Measurements from ENCODE around the gene SSR3.

SSR3 gene

DNA sequence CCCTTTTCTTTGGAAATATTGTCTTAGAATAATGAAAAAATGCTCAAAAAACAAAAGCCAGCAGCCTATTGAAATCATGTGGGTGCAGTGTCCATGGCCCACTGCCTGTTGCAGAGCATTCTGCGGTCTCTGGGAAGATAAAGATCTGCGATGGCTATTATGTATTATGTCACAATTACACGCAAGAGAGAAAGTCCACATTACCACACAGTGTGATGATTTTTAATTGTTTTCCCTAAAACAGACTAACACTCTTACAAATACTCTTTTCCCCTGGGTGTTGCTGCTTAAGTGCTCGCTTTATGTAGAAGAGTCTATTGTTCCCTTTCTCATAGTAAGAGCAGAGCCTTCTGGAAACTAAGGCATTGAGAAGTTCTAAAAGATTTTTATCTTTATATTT, 32.2 kb downstream of the SSR3 start:
- Histone ChIP-seq H3K27ac (ENCODE audit: low read depth, low read length) (no peak overlapping the region), H3K4me1 (ENCODE audit: control insufficient read depth, insufficient read depth, low read length) (peaks cover 3% of the 10 kb centered on the region), H3K9ac (ENCODE audit: low read length) (no peak overlapping the region), H3K36me3 (ENCODE audit: control insufficient read depth, insufficient read depth, low read length) (peaks cover 1% of the 10 kb centered on the region), H3K27me3 (ENCODE audit: control insufficient read depth, insufficient read depth, low read length) (no peaks in the 10 kb centered on the region), H3K4me3 (ENCODE audit: low read length) (no peak overlapping the region)

DNA sequence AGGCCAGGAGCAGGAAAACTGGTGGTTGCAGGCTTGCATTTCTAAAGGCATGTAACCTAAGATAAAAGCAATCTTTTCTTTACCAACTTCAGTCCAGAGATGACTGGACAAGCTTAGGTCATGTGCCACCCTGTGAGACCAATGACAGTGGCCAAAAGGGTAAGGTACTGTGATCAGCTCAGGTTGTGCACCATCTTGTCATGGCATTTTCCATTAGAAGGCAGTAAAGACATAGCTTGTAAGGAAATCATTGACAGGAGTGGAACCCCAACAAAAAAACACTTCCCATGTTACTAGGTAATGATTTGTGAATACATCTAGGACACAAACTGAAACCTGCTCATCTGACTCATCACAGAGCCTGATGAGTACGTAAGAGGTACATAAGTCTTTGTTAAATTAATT, 35.2 kb downstream of the SSR3 start:
- Histone ChIP-seq H3K36me3 (ENCODE audit: control insufficient read depth, insufficient read depth, low read length) (no peaks in the 10 kb centered on the region), H3K9ac (ENCODE audit: low read length) (no peak overlapping the region), H3K4me3 (ENCODE audit: low read length) (no peak overlapping the region), H3K27ac (ENCODE audit: low read depth, low read length) (no peak overlapping the region), H3K4me1 (ENCODE audit: control insufficient read depth, insufficient read depth, low read length) (peaks cover 6% of the 10 kb centered on the region), H3K27me3 (ENCODE audit: control insufficient read depth, insufficient read depth, low read length) (no peaks in the 10 kb centered on the region)

DNA sequence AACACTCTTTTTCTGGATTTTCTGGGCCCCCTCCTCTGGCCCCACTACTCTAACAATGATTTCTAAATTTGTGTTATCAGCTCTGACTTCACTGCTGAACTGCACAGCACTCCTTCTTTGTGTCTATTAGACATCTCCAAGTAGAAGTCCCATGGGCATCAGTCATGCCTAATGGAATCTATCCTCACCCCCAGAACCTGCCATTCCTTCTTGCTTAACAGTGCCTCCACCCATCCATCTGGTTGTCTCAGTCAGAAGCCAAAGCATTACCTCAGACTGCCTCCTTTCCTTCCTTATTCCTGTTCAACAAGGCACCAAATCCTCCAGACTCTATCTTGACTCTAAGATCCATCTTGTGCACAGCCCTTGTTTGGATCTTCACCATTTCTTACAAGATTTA, 36.2 kb downstream of the SSR3 start:
- Histone ChIP-seq H3K9ac (ENCODE audit: low read length) (no peak overlapping the region), H3K4me3 (ENCODE audit: low read length) (no peak overlapping the region), H3K4me1 (ENCODE audit: control insufficient read depth, insufficient read depth, low read length) (peaks cover 6% of the 10 kb centered on the region), H3K27me3 (ENCODE audit: control insufficient read depth, insufficient read depth, low read length) (no peaks in the 10 kb centered on the region), H3K27ac (ENCODE audit: low read depth, low read length) (no peak overlapping the region), H3K36me3 (ENCODE audit: control insufficient read depth, insufficient read depth, low read length) (no peaks in the 10 kb centered on the region)

DNA sequence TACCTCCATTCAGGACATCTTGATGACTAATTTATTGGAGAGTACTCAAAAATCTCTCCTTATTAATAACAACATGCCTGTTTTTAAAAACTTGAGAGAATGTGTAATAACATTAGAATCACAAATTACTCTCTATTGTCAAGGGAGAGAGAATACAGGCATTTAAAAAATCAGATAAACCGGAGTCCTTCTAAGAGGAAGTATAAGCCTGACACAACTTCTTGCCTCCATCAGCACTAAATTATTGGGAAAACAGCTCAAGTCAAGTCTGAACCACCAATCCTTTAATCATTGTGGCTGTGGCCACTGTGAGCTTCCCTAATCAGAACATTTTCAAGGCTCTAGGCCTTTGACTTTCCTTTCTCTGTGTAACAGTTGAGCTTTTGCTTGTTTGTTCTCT, 38.0 kb downstream of the SSR3 start:
- peaks cover 6% of the 10 kb centered on the region for H3K4me1 ChIP-seq (ENCODE audit: control insufficient read depth, insufficient read depth, low read length)
- no peak overlapping the region for H3K4me3 ChIP-seq (ENCODE audit: low read length)
- H3K27ac ChIP-seq (ENCODE audit: low read depth, low read length), result no peak overlapping the region
- H3K36me3 ChIP-seq (ENCODE audit: control insufficient read depth, insufficient read depth, low read length), result no peaks in the 10 kb centered on the region
- no peaks in the 10 kb centered on the region for H3K27me3 ChIP-seq (ENCODE audit: control insufficient read depth, insufficient read depth, low read length)
- H3K9ac ChIP-seq (ENCODE audit: low read length), result no peak overlapping the region

DNA sequence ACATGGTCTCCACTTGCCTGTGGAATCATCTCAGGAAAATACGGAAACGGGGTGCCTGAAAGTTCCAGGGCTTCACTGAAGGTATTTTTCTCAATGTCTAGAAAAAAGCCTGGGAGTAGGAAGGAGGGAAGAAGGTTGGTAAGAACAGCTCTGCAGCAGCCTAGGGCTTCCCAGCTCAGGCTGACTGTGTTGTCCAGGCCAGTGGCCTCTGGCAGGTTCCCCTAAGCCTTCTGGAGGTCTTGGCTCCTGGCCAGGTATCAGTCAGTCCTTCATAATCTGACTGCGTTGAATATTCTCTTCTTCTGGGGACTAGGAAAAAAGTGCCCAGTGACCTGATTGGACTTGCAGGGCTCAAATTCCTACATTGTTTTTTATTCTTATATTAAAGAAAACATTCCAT, 38.6 kb downstream of the SSR3 start:
- Histone ChIP-seq H3K9ac (ENCODE audit: low read length) (no peak overlapping the region), H3K4me3 (ENCODE audit: low read length) (no peak overlapping the region), H3K4me1 (ENCODE audit: control insufficient read depth, insufficient read depth, low read length) (peaks cover 6% of the 10 kb centered on the region), H3K27me3 (ENCODE audit: control insufficient read depth, insufficient read depth, low read length) (no peaks in the 10 kb centered on the region), H3K36me3 (ENCODE audit: control insufficient read depth, insufficient read depth, low read length) (no peaks in the 10 kb centered on the region), H3K27ac (ENCODE audit: low read depth, low read length) (no peak overlapping the region)

DNA sequence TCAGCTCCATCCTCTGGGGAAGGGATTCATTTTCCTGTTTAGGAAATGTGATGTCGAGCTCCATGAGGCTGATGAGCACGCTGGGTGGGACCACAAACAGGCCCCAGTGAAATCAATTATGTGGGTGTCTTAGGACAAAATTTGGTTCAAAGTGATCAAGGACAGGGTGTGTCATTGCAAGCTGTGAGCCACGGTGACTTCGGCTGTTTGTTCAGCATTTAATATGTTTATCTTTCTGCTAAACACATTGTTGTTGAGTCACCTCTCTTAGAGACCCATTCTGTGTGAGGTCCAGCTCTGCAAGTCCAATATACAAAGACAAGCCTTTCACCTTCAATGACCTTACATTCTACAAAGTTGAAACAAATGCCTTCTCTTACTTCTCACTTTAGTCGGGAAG, 41.3 kb downstream of the SSR3 start:
- H3K27ac ChIP-seq (ENCODE audit: low read depth, low read length), result no peak overlapping the region

DNA sequence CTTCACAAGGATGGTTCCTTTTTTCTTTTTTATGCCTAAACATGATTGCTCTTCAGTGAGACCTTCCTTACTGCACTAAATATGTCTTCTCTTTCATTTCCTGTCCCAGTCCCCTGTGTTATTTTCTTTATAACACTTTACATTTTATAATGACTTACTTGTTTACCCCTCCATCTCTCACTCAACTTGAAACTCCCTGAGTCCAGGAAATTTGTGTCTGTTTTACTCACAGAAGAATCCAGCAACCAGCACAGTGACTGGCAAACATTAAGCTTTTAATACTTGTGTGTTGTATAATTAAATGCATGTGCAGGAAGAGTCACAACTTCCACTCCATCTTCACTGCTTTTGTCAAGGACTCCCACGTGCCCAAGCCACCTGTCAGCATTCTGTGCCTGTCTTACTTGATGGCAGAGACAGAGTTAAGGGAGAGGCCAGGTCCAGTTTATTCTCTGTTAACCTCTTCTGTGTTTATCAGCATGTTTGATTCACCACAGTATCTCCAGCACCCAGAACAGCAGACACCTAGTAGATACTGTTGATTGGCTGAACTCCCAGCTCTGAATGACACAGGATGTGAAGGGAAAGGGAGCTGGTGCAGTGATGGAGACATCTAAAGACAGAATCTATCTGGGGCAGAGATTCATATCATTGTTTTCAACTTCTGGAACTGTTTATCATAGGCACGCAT, 42.8 kb downstream of the SSR3 start:
- Histone ChIP-seq H3K9ac (ENCODE audit: low read length) (no peak overlapping the region), H3K36me3 (ENCODE audit: control insufficient read depth, insufficient read depth, low read length) (no peaks in the 10 kb centered on the region), H3K4me3 (ENCODE audit: low read length) (no peak overlapping the region), H3K27me3 (ENCODE audit: control insufficient read depth, insufficient read depth, low read length) (no peaks in the 10 kb centered on the region), H3K27ac (ENCODE audit: low read depth, low read length) (no peak overlapping the region), H3K4me1 (ENCODE audit: control insufficient read depth, insufficient read depth, low read length) (peaks cover 5% of the 10 kb centered on the region)

More for the DNA sequence above, 41.3 kb downstream of the SSR3 start:
- H3K4me1 ChIP-seq (ENCODE audit: control insufficient read depth, insufficient read depth, low read length), result peaks cover 8% of the 10 kb centered on the region
- no peak overlapping the region for H3K4me3 ChIP-seq (ENCODE audit: low read length)
- H3K9ac ChIP-seq (ENCODE audit: low read length), result no peak overlapping the region
- H3K27me3 ChIP-seq (ENCODE audit: control insufficient read depth, insufficient read depth, low read length), result no peaks in the 10 kb centered on the region
- no peaks in the 10 kb centered on the region for H3K36me3 ChIP-seq (ENCODE audit: control insufficient read depth, insufficient read depth, low read length)

DNA sequence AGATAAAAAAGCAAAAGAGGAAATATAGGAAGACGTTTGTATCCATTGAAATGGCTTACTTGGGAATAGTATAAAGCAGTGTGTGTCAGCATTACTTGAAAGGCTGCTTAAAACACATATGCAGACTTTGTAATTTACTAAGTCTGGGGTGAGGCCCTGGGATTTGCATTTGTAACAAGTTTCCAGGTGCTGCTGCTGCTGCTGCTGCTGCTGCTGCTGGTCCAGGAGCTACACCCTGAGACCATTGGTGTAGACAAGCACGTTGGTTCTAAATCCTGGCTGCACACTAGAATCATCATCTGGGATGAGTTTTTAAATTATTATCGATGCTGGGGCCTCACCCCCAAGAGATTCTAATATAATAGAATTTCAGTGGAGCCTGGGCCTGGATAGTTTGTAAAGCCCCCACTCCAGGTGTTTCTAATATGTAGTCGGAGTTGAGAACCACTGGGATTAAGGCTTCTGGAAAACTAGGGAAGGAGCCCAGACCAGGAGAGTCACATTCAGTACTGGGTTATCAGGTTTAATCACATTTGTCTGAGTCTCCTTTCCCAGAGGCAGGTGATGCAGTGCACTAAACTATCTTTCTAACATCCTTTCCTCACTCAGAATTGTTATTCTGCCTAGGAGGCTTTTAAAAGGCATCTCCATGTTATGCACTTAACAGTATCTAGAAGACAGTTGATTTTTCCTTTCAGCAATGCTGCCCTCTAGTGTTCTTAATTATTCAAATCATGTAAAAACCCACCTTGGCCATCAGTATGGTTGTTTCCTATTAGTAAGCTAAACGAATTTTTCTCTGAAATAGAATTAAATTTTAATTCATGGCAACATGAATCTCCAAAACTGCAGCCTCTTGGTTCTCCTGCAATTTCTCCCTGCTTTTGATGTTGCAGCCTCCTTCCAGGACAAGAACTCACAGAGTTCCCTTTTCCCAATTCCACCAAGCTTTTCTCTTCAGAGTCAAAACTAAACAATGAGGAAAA, 45.4 kb downstream of the SSR3 start:
- no peaks in the 10 kb centered on the region for H3K36me3 ChIP-seq (ENCODE audit: control insufficient read depth, insufficient read depth, low read length)
- H3K9ac ChIP-seq (ENCODE audit: low read length), result no peak overlapping the region
- H3K27me3 ChIP-seq (ENCODE audit: control insufficient read depth, insufficient read depth, low read length), result no peaks in the 10 kb centered on the region
- H3K4me1 ChIP-seq (ENCODE audit: control insufficient read depth, insufficient read depth, low read length), result peaks cover 2% of the 10 kb centered on the region
- no peak overlapping the region for H3K4me3 ChIP-seq (ENCODE audit: low read length)
- H3K27ac ChIP-seq (ENCODE audit: low read depth, low read length), result no peak overlapping the region

DNA sequence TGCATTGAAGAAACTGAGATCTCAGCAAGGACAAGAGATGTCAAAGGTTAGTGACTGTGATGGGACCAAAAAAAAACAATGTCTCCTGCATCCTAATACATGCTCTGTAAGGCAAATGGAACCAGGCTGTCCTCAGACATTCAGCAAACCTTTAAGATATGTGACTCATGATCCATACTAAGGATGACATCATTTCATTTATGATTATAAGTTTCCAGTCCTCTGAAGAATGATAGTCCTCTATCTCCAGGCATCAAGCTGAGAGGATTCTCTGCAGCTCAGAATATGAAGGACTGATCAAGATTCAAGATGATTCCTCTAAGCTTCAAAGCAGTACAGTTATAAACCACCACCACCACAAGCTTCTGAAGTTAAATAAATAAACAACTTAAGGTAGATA, 47.6 kb downstream of the SSR3 start:
- Histone ChIP-seq H3K9ac (ENCODE audit: low read length) (no peak overlapping the region), H3K4me1 (ENCODE audit: control insufficient read depth, insufficient read depth, low read length) (peaks cover 2% of the 10 kb centered on the region), H3K27me3 (ENCODE audit: control insufficient read depth, insufficient read depth, low read length) (no peaks in the 10 kb centered on the region), H3K36me3 (ENCODE audit: control insufficient read depth, insufficient read depth, low read length) (no peaks in the 10 kb centered on the region), H3K4me3 (ENCODE audit: low read length) (no peak overlapping the region), H3K27ac (ENCODE audit: low read depth, low read length) (no peak overlapping the region)

DNA sequence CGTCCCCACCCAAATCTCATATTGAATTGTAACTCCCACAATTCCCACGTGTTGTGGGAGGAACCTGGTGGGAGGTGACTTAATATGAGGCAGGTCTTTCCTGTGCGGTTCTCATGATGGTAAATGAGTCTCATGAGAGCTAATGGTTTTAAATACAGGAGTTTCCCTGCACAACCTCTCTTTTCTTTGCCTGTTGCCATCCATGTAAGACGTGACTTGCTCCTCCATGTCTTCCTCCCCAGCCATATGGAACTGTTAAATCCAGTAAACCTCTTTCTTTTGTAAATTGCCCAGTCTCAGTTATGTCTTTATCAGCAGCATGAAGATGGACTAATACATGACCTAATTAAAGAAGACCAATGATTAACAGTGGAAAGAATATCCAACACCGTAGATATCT, 56.6 kb downstream of the SSR3 start:
- Histone ChIP-seq H3K9ac (ENCODE audit: low read length) (no peak overlapping the region), H3K27me3 (ENCODE audit: control insufficient read depth, insufficient read depth, low read length) (no peaks in the 10 kb centered on the region), H3K27ac (ENCODE audit: low read depth, low read length) (no peak overlapping the region), H3K36me3 (ENCODE audit: control insufficient read depth, insufficient read depth, low read length) (no peaks in the 10 kb centered on the region), H3K4me1 (ENCODE audit: control insufficient read depth, insufficient read depth, low read length) (no peaks in the 10 kb centered on the region), H3K4me3 (ENCODE audit: low read length) (no peak overlapping the region)

DNA sequence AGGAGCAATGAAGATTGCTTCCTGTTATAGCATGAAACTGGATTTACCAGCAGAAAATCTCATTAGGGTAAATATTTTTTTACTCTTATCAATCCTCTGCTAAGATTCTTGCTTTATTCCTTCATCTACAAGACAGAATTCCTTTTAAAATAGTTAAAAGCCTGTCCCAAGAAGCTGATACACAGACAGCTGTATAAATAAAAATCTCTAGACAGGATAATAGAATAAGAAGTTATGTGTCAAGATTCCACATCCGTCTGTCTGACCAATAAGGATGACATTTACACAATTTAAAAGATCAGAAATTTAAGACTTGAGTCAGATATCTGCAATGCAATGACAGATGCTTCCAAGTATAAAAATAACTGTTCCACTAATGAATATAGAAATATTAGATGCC, 57.6 kb downstream of the SSR3 start:
- H3K27me3 ChIP-seq (ENCODE audit: control insufficient read depth, insufficient read depth, low read length), result no peaks in the 10 kb centered on the region
- H3K27ac ChIP-seq (ENCODE audit: low read depth, low read length), result no peak overlapping the region
- H3K9ac ChIP-seq (ENCODE audit: low read length), result no peak overlapping the region
- H3K4me1 ChIP-seq (ENCODE audit: control insufficient read depth, insufficient read depth, low read length), result peaks cover 7% of the 10 kb centered on the region
- H3K36me3 ChIP-seq (ENCODE audit: control insufficient read depth, insufficient read depth, low read length), result no peaks in the 10 kb centered on the region
- H3K4me3 ChIP-seq (ENCODE audit: low read length), result no peak overlapping the region

DNA sequence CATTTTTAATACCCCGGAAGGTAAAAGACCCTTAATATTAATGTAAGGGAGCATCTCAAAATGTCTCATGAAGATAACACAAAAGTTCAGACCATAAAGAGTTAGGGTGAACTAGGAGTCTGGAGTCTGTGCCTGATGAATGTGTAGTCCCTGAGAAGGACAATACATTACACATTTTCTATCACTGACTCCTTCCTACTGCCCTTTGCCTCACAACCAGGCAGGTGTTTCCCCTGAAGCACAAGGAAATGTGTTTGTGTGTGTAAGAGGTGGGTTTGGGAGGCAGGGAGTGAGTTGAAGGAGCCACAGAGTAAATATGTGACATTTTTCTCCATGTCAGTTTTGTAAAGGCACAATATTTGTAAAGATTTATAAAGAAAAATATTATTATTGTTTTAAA, 59.1 kb downstream of the SSR3 start:
- H3K9ac ChIP-seq (ENCODE audit: low read length), result no peak overlapping the region

More for the DNA sequence above, 59.1 kb downstream of the SSR3 start:
- Histone ChIP-seq H3K4me3 (ENCODE audit: low read length) (no peak overlapping the region), H3K27me3 (ENCODE audit: control insufficient read depth, insufficient read depth, low read length) (no peaks in the 10 kb centered on the region), H3K27ac (ENCODE audit: low read depth, low read length) (no peak overlapping the region), H3K4me1 (ENCODE audit: control insufficient read depth, insufficient read depth, low read length) (peaks cover 11% of the 10 kb centered on the region), H3K36me3 (ENCODE audit: control insufficient read depth, insufficient read depth, low read length) (no peaks in the 10 kb centered on the region)

Data from rectal smooth muscle tissue (tissue), 1 donor.